HG02571 (cell line): Measurements from ENCODE around the gene GRIK4.
"Not testable (repeated sequence)": the region's sequence is repeated elsewhere in the genome, so short reads cannot be mapped to it uniquely, and the experiment has no call there.

ENCODE experiments used
- ATAC-seq: cut with Tn5 transposase; IDR thresholded peaks from one replicate; pipeline ENCODE4 v1.9.1; 2021; ENCODE audit warnings: mild to moderate bottlenecking, moderate library complexity; ENCODE audit not compliant: unreplicated experiment

Gene GRIK4, protein sequence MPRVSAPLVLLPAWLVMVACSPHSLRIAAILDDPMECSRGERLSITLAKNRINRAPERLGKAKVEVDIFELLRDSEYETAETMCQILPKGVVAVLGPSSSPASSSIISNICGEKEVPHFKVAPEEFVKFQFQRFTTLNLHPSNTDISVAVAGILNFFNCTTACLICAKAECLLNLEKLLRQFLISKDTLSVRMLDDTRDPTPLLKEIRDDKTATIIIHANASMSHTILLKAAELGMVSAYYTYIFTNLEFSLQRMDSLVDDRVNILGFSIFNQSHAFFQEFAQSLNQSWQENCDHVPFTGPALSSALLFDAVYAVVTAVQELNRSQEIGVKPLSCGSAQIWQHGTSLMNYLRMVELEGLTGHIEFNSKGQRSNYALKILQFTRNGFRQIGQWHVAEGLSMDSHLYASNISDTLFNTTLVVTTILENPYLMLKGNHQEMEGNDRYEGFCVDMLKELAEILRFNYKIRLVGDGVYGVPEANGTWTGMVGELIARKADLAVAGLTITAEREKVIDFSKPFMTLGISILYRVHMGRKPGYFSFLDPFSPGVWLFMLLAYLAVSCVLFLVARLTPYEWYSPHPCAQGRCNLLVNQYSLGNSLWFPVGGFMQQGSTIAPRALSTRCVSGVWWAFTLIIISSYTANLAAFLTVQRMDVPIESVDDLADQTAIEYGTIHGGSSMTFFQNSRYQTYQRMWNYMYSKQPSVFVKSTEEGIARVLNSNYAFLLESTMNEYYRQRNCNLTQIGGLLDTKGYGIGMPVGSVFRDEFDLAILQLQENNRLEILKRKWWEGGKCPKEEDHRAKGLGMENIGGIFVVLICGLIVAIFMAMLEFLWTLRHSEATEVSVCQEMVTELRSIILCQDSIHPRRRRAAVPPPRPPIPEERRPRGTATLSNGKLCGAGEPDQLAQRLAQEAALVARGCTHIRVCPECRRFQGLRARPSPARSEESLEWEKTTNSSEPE

GRCh38 chr11:120511116-120511819 lies at the start of gene GRIK4:
Gene GRIK4, plus strand, starts transcription at chr11:120511748. Its CDS starts 148,571 bp downstream, at chr11:120660319.
- ATAC-seq = peak; percentile 79

- no peak for ATAC-seq
Observed at GRCh38 chr11:120462825-120463224, 48.7 kb upstream of the GRIK4 start.

GRCh38 chr11:120465921-120466534 lies 45.5 kb upstream of the GRIK4 start:
- no peak for ATAC-seq

DNA sequence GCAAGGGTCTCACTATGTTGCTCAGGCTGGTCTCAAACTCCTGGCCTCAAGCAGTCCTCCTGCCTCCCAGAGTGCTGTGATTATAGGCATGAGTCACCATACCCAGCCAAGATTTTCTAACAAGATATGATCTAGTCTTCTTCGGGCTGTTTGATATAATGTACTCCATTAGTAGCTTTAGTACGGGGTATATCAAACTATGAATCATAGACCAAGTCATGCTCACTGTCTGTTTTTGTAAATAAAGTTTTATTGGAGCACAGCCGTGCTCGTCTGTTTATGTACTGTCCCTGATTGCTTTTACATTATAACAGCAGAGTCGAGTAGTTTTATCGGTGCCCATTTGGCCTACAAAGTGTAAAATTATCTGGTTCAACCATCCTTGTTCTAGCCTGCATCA lies 43.9 kb upstream of the GRIK4 start:
- no peak for ATAC-seq

GRCh38 chr11:120471131-120471530 lies 40.4 kb upstream of the GRIK4 start:
- no peak for ATAC-seq

DNA sequence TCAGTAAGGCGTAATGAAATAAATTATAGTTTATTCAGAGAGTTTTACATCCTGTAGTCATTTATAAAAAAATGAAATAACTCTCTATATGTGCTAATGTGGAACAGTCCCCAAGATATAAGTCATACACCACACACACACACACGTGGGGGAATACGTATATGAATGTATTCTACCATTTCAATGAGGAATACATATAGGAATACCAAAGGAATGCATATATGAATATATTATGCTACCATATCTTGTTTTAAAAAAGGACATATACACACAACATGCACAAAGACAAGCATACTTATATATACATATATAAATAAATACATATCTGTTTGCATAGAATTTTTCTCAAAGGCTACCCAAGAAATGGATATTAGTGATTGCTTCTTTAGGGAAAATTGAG lies 39.6 kb upstream of the GRIK4 start:
- no peak for ATAC-seq

DNA sequence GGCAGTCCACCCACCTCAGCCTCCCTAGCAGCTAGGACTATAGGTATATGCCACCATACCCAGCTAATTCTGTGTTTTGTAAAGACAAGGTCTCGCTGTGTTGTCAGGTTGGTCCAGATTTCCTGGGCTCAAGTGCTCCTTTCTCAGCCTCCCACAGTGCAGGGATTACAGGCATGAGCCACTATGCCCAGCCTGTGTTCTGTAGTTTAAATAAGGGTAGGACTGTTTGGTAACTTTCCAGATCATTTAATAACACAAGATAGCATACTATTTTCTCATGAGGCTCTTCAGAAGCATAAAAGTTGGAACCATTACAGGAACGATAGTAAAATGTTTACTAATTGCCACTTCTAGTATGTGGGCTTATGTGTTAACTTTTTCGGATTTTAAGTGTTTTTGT lies 38.0 kb upstream of the GRIK4 start:
- ATAC-seq = no peak

- ATAC-seq = no peak
Observed at GRCh38 chr11:120482149-120482548, 29.4 kb upstream of the GRIK4 start.

- ATAC-seq = no peak
Observed at GRCh38 chr11:120484722-120485121, 26.8 kb upstream of the GRIK4 start.

DNA sequence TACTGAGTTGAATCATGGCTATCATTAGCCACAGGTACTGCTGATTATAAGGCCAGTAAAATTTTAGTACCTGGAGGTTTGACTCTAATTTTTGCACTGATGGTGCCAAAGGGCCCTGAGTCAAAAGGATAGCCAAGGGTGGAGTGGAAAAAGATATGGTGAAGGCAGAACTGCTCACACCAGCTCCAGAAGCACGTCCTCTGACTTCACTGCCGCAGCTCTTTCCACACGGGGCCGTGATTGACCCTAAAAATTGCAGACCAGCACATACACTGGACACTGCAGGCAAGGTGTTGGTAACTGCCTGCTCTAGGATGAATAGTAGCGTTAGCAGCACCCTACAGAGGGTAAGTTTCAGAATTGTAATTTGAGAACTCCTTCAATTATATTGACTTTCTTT lies 25.4 kb upstream of the GRIK4 start:
- no peak for ATAC-seq

DNA sequence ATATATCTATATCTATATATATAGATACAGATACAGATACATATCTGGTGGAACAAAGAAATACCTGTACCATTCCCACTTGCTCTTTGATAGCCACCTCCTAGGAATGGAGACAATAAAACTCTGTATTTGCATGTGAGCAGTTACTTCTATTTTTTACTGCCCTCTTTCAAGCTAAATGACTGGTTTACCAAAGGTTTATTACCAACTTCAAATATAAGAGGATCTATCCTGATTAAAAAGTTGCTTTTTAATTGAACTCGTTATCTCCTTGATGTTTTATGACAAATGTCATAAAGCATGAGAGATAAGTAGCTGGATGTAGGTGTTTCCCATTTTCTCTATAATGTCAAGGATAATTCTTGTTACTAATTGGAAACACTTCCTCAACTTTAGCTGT lies 21.7 kb upstream of the GRIK4 start:
- no peak for ATAC-seq

DNA sequence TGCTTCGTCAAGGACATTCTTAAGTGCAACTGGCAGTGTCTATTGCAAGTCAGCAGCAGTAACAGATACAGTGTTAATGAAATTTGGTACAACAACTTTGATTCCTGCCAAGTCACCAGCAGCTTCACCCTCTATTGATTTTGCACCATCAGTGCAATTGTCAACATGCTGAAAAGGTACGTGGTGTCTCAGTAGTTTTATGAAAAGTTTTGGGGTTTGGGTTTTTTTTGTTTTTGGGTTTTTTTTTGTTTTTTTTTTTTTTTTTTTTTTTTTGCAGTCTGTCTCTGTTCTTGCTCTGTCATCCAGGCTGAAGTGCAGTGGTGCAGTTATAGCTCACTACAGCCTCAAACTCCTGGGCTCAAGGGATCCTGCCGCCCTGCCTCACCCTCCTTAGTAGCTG lies 19.1 kb upstream of the GRIK4 start:
- ATAC-seq = no peak

DNA sequence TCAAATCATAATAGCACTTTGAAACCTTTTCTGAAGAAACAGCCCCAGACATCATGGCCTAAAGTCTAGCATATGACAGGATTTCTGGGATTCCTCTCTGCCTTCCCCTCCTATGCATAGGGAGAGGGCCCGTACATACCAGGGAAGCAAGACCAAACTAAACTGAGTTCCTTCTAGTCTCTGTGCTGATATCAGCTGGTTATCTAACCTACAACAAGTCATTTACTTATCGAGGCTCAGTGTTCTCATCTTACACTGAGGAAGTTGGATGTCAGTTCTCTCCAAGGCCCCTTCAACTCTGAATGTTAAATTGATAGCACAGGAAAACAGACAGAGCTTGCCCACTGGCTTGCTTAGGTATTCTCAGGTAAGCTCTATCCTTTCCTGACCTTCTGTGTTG lies 17.0 kb upstream of the GRIK4 start:
- ATAC-seq = no peak

DNA sequence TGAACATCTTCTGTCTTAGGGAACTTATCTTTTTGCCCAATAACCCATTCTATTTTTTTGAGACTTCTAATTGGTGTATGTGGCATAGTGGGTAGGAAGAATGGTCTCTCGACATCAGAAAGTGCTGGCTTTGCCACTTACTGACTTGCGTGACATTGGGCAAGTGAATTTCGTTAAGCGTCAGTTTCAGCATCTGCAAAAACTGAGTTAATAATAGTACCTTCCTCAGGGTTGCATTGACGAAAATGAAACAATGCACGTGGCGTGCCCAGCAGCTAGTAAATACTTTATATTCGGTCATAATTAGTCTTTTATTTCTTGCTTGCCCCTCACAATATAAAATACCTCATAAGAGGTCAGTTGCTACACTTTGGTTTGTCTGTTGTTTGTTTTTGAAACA lies 12.5 kb upstream of the GRIK4 start:
- ATAC-seq = no peak

- ATAC-seq = no peak
Observed at GRCh38 chr11:120499859-120500258, 11.7 kb upstream of the GRIK4 start.

GRCh38 chr11:120500414-120501071 lies 11.0 kb upstream of the GRIK4 start:
- ATAC-seq = no peak

GRCh38 chr11:120501440-120501839 lies 10.1 kb upstream of the GRIK4 start:
- ATAC-seq = no peak

GRCh38 chr11:120501976-120502755 lies 9.4 kb upstream of the GRIK4 start:
- no peak for ATAC-seq

DNA sequence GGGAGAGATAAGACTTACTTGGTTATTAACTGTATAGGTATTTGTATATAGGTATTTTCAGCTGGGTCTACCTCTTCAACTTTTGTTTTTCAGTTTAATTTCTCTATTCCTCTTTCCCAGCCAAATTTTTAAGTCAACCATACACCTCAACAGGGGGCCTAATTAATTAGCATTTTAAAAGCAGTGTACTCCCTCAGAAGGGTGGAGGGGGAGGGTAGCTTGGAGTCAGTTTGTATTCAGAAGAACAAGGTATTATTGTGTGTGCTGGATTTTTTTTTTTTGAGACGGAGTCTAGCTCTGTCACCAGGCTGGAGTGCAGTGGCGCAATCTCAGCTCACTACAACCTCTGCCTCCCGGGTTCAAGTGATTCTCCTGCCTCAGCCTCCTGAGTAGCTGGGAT lies 8.0 kb upstream of the GRIK4 start:
- ATAC-seq = not testable (repeated sequence)
